ENCODE results near the gene MED13L.

DNA sequence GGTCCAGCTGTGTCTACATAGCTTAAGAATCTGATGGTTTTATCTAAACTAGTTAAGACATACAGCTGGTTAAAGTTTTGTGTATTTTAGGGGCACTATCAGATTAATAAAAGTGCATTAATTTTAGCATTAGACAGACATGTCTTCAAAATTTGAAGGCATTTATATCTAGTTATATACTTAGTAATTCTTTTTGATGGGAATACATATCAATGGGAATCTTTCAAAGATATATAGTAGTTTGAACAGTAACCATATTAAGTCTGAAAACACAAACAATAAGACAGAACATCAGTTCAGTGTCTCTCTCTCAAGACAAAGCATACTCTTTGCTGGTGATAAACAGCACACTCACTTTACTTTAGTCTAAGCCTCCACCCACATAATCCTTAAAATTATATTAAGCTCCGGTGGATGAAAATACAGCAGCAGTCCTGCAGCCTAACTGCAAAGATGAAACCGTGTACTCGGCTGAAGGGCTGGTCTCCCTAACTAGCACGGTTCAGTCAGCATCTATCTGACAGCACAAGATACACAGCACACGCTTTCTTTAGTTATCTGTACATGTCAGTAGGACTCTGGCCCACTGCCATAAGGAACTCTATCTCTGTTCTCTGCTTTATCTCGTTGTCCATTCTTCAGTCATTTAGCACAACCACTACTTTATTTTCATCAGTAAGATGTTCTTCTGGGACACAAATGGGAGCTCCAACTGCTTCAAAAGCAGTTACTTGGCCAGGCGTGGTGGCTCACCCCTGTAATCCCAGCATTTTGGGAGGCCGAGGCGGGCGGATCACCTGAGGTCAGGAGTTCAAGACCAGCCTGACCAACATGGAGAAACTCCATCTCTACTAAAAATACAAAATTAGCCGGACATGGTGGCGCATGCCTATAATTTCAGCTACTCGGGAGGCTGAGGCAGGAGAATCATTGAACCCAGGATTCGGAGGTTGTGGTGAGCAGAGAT, 80.5 kb downstream of the MED13L start:
- TF ChIP-seq CTCF (conservative IDR thresholded peaks at IDR 0.05 in 1 of 2, IDR thresholded peaks at IDR 0.05 in 1 of 2; ENCODE audit: extremely low read depth in 1 of 2, insufficient read depth in 1 of 2, low read depth in 1 of 2, low read length in 2 of 2) = no peak
- no peak for TF ChIP-seq EZH2 (IDR thresholded peaks at IDR 0.05; ENCODE audit: borderline replicate concordance, low read length)
